ENCODE data around the gene RNU6-9.
"Not testable (repeated sequence)": the region's sequence is repeated elsewhere in the genome, so short reads cannot be mapped to it uniquely, and the experiment has no call there.

Gene RNU6-9

GRCh38 chr19:876780-877314 lies 16.4 kb upstream of the RNU6-9 start:
- in situ Hi-C loops (cut with MboI; ENCODE audit: low sequenced_read_pairs) = no loop called here

GRCh38 chr19:877992-878660 lies 15.2 kb upstream of the RNU6-9 start:
- in situ Hi-C loops (cut with MboI; ENCODE audit: low sequenced_read_pairs) = not testable (repeated sequence)

GRCh38 chr19:878751-879561 lies 14.3 kb upstream of the RNU6-9 start:
- in situ Hi-C loops (cut with MboI; ENCODE audit: low sequenced_read_pairs) = not testable (repeated sequence)

- in situ Hi-C loops (cut with MboI; ENCODE audit: low sequenced_read_pairs) = no loop called here
Observed at GRCh38 chr19:879711-880438, 13.4 kb upstream of the RNU6-9 start.

- in situ Hi-C loops (cut with MboI; ENCODE audit: low sequenced_read_pairs) = no loop called here
Observed at GRCh38 chr19:881385-882071, 11.8 kb upstream of the RNU6-9 start.

- in situ Hi-C loops (cut with MboI; ENCODE audit: low sequenced_read_pairs) = no loop called here
Observed at GRCh38 chr19:882871-883497, 10.3 kb upstream of the RNU6-9 start.

- in situ Hi-C loops (cut with MboI; ENCODE audit: low sequenced_read_pairs) = no loop called here
Observed at GRCh38 chr19:883661-884211, 9.5 kb upstream of the RNU6-9 start.

GRCh38 chr19:884420-885211 lies 8.7 kb upstream of the RNU6-9 start:
- in situ Hi-C loops (cut with MboI; ENCODE audit: low sequenced_read_pairs) = no loop called here

GRCh38 chr19:885536-886224 lies 7.6 kb upstream of the RNU6-9 start:
- in situ Hi-C loops (cut with MboI; ENCODE audit: low sequenced_read_pairs) = no loop called here

GRCh38 chr19:887072-887471 lies 6.2 kb upstream of the RNU6-9 start:
- in situ Hi-C loops (cut with MboI; ENCODE audit: low sequenced_read_pairs) = no loop called here

GRCh38 chr19:887599-887998 lies 5.7 kb upstream of the RNU6-9 start:
- in situ Hi-C loops (cut with MboI; ENCODE audit: low sequenced_read_pairs) = no loop called here

GRCh38 chr19:888581-889385 lies 4.5 kb upstream of the RNU6-9 start:
- in situ Hi-C loops (cut with MboI; ENCODE audit: low sequenced_read_pairs) = no loop called here

GRCh38 chr19:889662-890295 lies 3.5 kb upstream of the RNU6-9 start:
- in situ Hi-C loops (cut with MboI; ENCODE audit: low sequenced_read_pairs) = no loop called here

- in situ Hi-C loops (cut with MboI; ENCODE audit: low sequenced_read_pairs) = no loop called here
Observed at GRCh38 chr19:890831-891230, 2.5 kb upstream of the RNU6-9 start.

GRCh38 chr19:891421-892200 lies 1.7 kb upstream of the RNU6-9 start:
- in situ Hi-C loops (cut with MboI; ENCODE audit: low sequenced_read_pairs) = not testable (repeated sequence)

- in situ Hi-C loops (cut with MboI; ENCODE audit: low sequenced_read_pairs) = no loop called here
Observed at GRCh38 chr19:892243-892893, 916 bp upstream of the RNU6-9 start.

All from HL-60/S4 treated with retinoic acid at 250 ng/mL for 4 days and 3 days (cell line).